GM12801 (cell line): ENCODE data around the gene GNAI3.

ENCODE experiments used
- TF ChIP-seq, protein P1 (sequence below): IDR thresholded peaks from one replicate; pipeline ENCODE4 v1.5.1; 2011; ENCODE audit warnings: control low read depth; ENCODE audit not compliant: insufficient read length; ENCODE audit errors: extremely low read depth

The GNAI3 gene

DNA sequence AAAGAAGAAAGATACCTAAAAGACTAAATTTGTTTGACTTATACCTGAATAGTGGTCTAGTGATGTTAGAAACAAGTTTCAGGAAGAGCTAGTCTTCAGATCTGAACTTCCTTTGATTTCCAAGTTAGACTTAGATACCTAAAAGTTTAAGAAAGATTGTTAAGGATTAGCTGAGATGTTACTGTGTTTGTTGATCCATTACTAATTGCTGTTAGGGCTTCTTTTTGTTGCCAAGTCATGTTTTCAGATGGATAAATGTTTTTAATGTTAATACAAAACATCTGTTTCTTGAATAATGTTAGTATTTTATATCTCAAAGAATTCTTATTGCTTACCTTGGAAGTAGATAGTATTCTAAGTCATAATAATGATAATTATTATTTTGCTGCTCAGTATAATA is 11.6 kb downstream of the GNAI3 start:
- TF ChIP-seq, protein P1, sequence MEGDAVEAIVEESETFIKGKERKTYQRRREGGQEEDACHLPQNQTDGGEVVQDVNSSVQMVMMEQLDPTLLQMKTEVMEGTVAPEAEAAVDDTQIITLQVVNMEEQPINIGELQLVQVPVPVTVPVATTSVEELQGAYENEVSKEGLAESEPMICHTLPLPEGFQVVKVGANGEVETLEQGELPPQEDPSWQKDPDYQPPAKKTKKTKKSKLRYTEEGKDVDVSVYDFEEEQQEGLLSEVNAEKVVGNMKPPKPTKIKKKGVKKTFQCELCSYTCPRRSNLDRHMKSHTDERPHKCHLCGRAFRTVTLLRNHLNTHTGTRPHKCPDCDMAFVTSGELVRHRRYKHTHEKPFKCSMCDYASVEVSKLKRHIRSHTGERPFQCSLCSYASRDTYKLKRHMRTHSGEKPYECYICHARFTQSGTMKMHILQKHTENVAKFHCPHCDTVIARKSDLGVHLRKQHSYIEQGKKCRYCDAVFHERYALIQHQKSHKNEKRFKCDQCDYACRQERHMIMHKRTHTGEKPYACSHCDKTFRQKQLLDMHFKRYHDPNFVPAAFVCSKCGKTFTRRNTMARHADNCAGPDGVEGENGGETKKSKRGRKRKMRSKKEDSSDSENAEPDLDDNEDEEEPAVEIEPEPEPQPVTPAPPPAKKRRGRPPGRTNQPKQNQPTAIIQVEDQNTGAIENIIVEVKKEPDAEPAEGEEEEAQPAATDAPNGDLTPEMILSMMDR = no peak

- TF ChIP-seq, protein P1 = no peak
Measured at GRCh38 chr1:109564194-109564878, 15.9 kb downstream of the GNAI3 start.

GRCh38 chr1:109565241-109565640 is 16.8 kb downstream of the GNAI3 start:
- TF ChIP-seq, protein P1 = no peak

DNA sequence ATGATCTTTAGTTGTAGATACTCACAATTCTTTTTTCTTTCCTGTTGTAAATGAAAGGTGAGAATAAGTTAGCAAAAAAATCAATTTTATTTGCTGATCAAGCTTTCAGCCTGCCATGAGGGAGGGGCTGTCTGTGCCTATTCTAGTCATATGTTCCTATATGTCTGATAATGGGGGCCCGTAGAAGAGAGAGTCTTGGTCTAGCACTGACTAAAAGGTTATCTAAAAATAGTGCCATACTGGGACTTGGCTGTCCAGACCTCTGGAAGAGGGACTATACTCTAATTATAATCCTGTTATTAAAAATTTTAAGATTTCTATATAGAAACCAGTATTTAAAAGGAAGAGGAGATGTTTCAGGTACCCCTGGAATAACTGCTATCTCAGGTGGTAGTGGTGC is 18.6 kb downstream of the GNAI3 start:
- TF ChIP-seq, protein P1 = no peak

DNA sequence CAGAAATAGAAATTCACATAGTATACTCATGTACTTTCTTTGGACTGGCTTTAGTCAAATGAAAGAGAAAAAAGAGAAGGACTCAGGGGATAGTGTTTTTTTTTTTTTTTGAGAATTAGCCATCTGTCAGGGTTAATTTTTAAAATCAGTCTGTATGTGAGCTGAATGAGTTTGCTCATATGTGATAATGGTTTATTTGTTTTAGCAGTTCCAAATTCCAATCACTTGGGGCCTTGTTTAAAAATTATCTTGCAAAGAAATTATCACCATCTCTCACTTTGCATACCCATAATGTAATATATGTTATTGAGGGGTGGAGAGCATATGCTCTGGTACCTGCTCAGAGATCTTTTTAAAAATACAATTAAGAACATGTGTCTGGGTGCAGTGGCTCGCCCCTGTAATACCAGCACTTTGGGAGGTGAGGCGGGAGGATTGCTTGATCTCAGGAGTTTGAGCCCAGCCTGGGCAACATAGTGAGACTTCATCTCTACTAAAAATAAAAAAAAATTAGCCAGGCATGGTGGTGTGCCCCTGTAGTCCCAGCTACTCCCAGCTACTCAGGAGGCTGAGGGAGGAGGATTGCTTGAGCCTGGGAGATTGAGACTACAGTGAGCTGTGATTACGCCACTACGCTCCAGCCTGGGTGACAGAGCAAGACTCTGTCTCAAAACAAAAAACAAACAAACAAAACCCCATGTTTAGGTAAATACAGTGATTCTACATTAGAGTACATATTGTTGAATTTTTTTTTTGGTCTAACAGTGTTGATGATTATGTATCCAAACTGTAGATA is 19.7 kb downstream of the GNAI3 start:
- TF ChIP-seq, protein P1 = no peak

DNA sequence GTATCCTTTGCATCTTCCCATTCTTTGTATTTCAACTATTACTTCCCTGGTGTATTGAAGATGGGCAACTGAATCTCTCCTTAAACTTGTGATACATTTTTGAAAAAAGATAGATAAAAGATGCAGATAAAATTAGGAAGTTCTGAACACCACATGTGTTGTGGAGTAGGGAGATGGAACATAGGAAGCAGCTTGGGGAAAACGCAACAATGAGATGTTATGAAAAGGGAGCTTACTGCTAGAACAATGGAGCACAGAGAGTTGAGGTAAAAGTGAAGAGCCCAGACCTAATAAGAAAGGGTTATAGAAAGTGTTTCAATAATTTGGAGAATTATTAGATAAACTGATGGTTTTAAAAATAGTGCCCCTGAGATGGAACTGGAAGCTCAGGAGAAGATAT is 20.9 kb downstream of the GNAI3 start:
- TF ChIP-seq, protein P1 = no peak

- TF ChIP-seq, protein P1 = no peak
Measured at GRCh38 chr1:109570414-109570813, 22.0 kb downstream of the GNAI3 start.
